ENCODE results near the gene PCDHGA10. TPM values are rescaled to one million over a fixed set of nuclear protein-coding genes. Genes with fewer than 3 reads are reported as not detected.
"Not testable (repeated sequence)": the region's sequence is repeated elsewhere in the genome, so short reads cannot be mapped to it uniquely, and the experiment has no call there.

PCDHGA10 gene
- total RNA-seq, 2 donors from 2014 or later: 6.7 to 11.1 TPM

- H3K36me3 ChIP-seq: no peaks in the 10 kb centered on the region
- no peak within 1 kb of the TSS for H3K4me3 ChIP-seq
- WGBS: 14% methylated on average over 33 of the region's 33 CpGs
- intact Hi-C loops (cut with DNase I): no loop called here
- no peaks in the 10 kb centered on the region for H3K27me3 ChIP-seq (replicated peaks; ENCODE audit: insufficient read depth)
- H3K27ac ChIP-seq: no peak within 1 kb of the TSS
- TF ChIP-seq CTCF (IDR thresholded peaks at IDR 0.05) (peak in 2 of 4 experiments; percentile 27 to 41), POLR2A (IDR thresholded peaks at IDR 0.05) (no peak), POLR2AphosphoS5 (IDR thresholded peaks at IDR 0.05) (peak; percentile 6)
- no peak for DNase-seq (ENCODE audit: low spot score)
- H3K9me3 ChIP-seq: peaks cover 9% of the 10 kb centered on the region
- no peaks in the 10 kb centered on the region for H3K4me1 ChIP-seq (replicated peaks)
These were observed 17.7 kb downstream of the PCDHGA10 start, which contains the start of gene PCDHGA12 for GRCh38 chr5:141430332-141431113. Gene PCDHGA12 (plus strand): TSS chr5:141430507. CDS start chr5:141430760, 253 bp downstream.

GRCh38 chr5:141431286-141431685 lies 18.5 kb downstream of the PCDHGA10 start:
- H3K27ac ChIP-seq: no peak overlapping the region
- no peaks in the 10 kb centered on the region for H3K4me1 ChIP-seq (replicated peaks)
- no peaks in the 10 kb centered on the region for H3K36me3 ChIP-seq
- peaks cover 9% of the 10 kb centered on the region for H3K9me3 ChIP-seq
- no peaks in the 10 kb centered on the region for H3K27me3 ChIP-seq (replicated peaks; ENCODE audit: insufficient read depth)
- no peak overlapping the region for H3K4me3 ChIP-seq
- TF ChIP-seq POLR2A (IDR thresholded peaks at IDR 0.05): no peak
- no peak for TF ChIP-seq CTCF (IDR thresholded peaks at IDR 0.05)
- no peak for TF ChIP-seq POLR2AphosphoS5 (IDR thresholded peaks at IDR 0.05)
- DNase-seq (ENCODE audit: low spot score): no peak
- 19% methylated on average over 32 of the region's 37 CpGs for WGBS
- intact Hi-C loops (cut with DNase I): no loop called here

GRCh38 chr5:141432308-141432707 lies 19.5 kb downstream of the PCDHGA10 start:
- H3K27me3 ChIP-seq (replicated peaks; ENCODE audit: insufficient read depth); H3K36me3 ChIP-seq; H3K4me3 ChIP-seq; intact Hi-C loops (cut with DNase I); H3K27ac ChIP-seq; DNase-seq (ENCODE audit: low spot score); H3K4me1 ChIP-seq (replicated peaks); H3K9me3 ChIP-seq: not testable (repeated sequence)
- WGBS: 24% methylated on average over 26 of the region's 38 CpGs

- H3K4me3 ChIP-seq; H3K27ac ChIP-seq; H3K36me3 ChIP-seq; H3K27me3 ChIP-seq (replicated peaks; ENCODE audit: insufficient read depth); DNase-seq (ENCODE audit: low spot score); H3K4me1 ChIP-seq (replicated peaks); intact Hi-C loops (cut with DNase I); H3K9me3 ChIP-seq: not testable (repeated sequence)
- 23% methylated on average over 25 of the region's 29 CpGs for WGBS
These were observed 19.9 kb downstream of the PCDHGA10 start for GRCh38 chr5:141432726-141433125.

GRCh38 chr5:141434006-141434405 lies 21.2 kb downstream of the PCDHGA10 start:
- Histone ChIP-seq H3K9me3 (no peaks in the 10 kb centered on the region), H3K4me3 (no peak overlapping the region), H3K27me3 (replicated peaks; ENCODE audit: insufficient read depth) (no peaks in the 10 kb centered on the region), H3K27ac (no peak overlapping the region), H3K36me3 (no peaks in the 10 kb centered on the region), H3K4me1 (replicated peaks) (no peaks in the 10 kb centered on the region)
- 87% methylated on average over 2 of the region's 2 CpGs for WGBS
- DNase-seq (ENCODE audit: low spot score): no peak
- no peak for TF ChIP-seq CTCF (IDR thresholded peaks at IDR 0.05)
- no peak for TF ChIP-seq POLR2AphosphoS5 (IDR thresholded peaks at IDR 0.05)
- no peak for TF ChIP-seq POLR2A (IDR thresholded peaks at IDR 0.05)
- intact Hi-C loops (cut with DNase I): no loop called here

- no peaks in the 10 kb centered on the region for H3K36me3 ChIP-seq
- intact Hi-C loops (cut with DNase I): no loop called here
- no peak overlapping the region for H3K4me3 ChIP-seq
- 93% methylated on average over 2 of the region's 2 CpGs for WGBS
- no peaks in the 10 kb centered on the region for H3K9me3 ChIP-seq
- no peaks in the 10 kb centered on the region for H3K27me3 ChIP-seq (replicated peaks; ENCODE audit: insufficient read depth)
- no peak overlapping the region for H3K27ac ChIP-seq
- TF ChIP-seq POLR2A (IDR thresholded peaks at IDR 0.05): no peak
- no peak for TF ChIP-seq CTCF (IDR thresholded peaks at IDR 0.05)
- DNase-seq (ENCODE audit: low spot score): no peak
- H3K4me1 ChIP-seq (replicated peaks): no peaks in the 10 kb centered on the region
These were observed 24.4 kb downstream of the PCDHGA10 start for GRCh38 chr5:141437221-141437620.
